ENCODE results near the gene PPFIA1. TPM values are rescaled to one million over a fixed set of nuclear protein-coding genes. Genes with fewer than 3 reads are reported as not detected.
"Not testable (repeated sequence)": the region's sequence is repeated elsewhere in the genome, so short reads cannot be mapped to it uniquely, and the experiment has no call there.

PPFIA1 gene
- total RNA-seq, 4 donors from 2014 or later = 43.7 to 82.8 (median 69.3) TPM

DNA sequence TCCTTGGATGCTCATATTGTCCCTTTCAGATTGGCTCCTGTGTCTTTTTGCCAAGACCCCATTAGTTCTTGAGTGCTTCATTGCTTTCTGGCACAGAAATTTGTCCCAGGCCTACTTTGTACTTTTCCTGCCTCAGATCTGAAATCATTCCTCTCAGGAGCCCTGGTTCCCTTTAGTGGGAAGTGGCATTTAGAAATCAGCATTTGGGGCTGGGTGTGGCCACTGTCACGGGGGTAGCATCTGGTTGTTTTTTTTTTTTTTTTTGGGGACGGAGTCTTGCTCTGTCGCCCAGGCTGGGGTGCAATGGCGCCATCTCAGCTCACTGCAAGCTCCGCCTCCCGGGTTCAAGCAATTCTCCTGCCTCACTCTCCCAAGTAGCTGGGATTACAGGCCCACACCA is 18.2 kb downstream of the PPFIA1 start:
- Histone ChIP-seq H3K9me3 (no peaks in the 10 kb centered on the region), H3K4me1 (peaks cover 0 to 8% (median 0%) of the 10 kb centered on the region in 4 donors), H3K4me3 (no peak overlapping the region), H3K36me3 (peaks cover 0 to 60% (median 0%) of the 10 kb centered on the region in 3 donors), H3K27ac (no peak overlapping the region), H3K27me3 (no peaks in the 10 kb centered on the region)
- no peak for DNase-seq (ENCODE audit: low spot score in 2 of 2)
- 94 to 95% methylated on average over 6 of the region's 6 CpGs for WGBS, 2 donors
- TF ChIP-seq POLR2A (IDR thresholded peaks at IDR 0.05) (no peak), CTCF (IDR thresholded peaks at IDR 0.05) (no peak), EP300 (IDR thresholded peaks at IDR 0.05) (no peak)

- Histone ChIP-seq H3K27me3 (no peaks in the 10 kb centered on the region), H3K36me3 (peaks cover 0 to 56% (median 0%) of the 10 kb centered on the region in 3 donors), H3K4me3 (no peak overlapping the region), H3K4me1 (peaks cover 0 to 8% (median 0%) of the 10 kb centered on the region in 4 donors), H3K27ac (no peak overlapping the region), H3K9me3 (no peaks in the 10 kb centered on the region)
- DNase-seq (ENCODE audit: low spot score in 2 of 2) = no peak
- 94 to 96% methylated on average over 4 of the region's 4 CpGs for WGBS, 2 donors
- TF ChIP-seq CTCF (IDR thresholded peaks at IDR 0.05) = no peak
- no peak for TF ChIP-seq POLR2A (IDR thresholded peaks at IDR 0.05)
- no peak for TF ChIP-seq EP300 (IDR thresholded peaks at IDR 0.05)
Measured at GRCh38 chr11:70289582-70289981, 19.1 kb downstream of the PPFIA1 start.

- 81 to 85% methylated on average over 7 of the region's 7 CpGs for WGBS, 2 donors
Measured at GRCh38 chr11:70290361-70291065, 20.0 kb downstream of the PPFIA1 start.

GRCh38 chr11:70292166-70292565 is 21.7 kb downstream of the PPFIA1 start:
- no peak for TF ChIP-seq CTCF (IDR thresholded peaks at IDR 0.05)
- no peak for TF ChIP-seq EP300 (IDR thresholded peaks at IDR 0.05)
- no peak for TF ChIP-seq POLR2A (IDR thresholded peaks at IDR 0.05)
- no peaks in the 10 kb centered on the region for H3K9me3 ChIP-seq

More at GRCh38 chr11:70290361-70291065, 20.0 kb downstream of the PPFIA1 start:
- H3K9me3 ChIP-seq = no peaks in the 10 kb centered on the region
- H3K27ac ChIP-seq = no peak overlapping the region
- H3K4me1 ChIP-seq = peaks cover 0 to 8% (median 0%) of the 10 kb centered on the region in 4 donors
- peaks cover 0 to 46% (median 0%) of the 10 kb centered on the region in 3 donors for H3K36me3 ChIP-seq
- no peak overlapping the region for H3K4me3 ChIP-seq
- DNase-seq (ENCODE audit: low spot score in 2 of 2) = no peak
- TF ChIP-seq POLR2A (IDR thresholded peaks at IDR 0.05) = no peak
- TF ChIP-seq CTCF (IDR thresholded peaks at IDR 0.05) = no peak
- no peaks in the 10 kb centered on the region for H3K27me3 ChIP-seq

DNA sequence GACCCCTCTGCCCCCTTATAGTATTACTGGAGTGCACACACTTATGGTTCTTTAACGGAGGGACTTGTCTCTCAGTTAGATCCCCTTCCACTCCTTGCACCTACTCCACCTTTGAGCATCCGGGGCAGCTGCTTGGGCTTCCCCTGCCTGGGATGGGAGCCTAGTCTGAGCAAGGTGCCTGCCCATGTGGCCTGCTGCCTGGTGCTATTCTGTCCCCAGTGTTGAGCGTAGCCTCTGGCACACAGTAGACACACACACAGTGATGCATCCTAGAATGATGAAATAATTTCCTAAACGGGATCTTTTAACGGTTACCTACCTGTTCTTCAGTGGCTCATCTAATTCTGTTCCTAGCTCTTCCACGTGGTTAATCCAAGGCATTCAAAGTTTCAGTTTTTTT is 22.4 kb downstream of the PPFIA1 start:
- no peak for DNase-seq (ENCODE audit: low spot score in 2 of 2)
- peaks cover 0 to 33% (median 0%) of the 10 kb centered on the region in 3 donors for H3K36me3 ChIP-seq
- H3K9me3 ChIP-seq = no peaks in the 10 kb centered on the region
- no peak overlapping the region for H3K4me3 ChIP-seq
- H3K27ac ChIP-seq = no peak overlapping the region
- H3K27me3 ChIP-seq = no peaks in the 10 kb centered on the region
- peaks cover 0 to 16% (median 0%) of the 10 kb centered on the region in 4 donors for H3K4me1 ChIP-seq
- TF ChIP-seq EP300 (IDR thresholded peaks at IDR 0.05) = no peak
- TF ChIP-seq POLR2A (IDR thresholded peaks at IDR 0.05) = no peak
- TF ChIP-seq CTCF (IDR thresholded peaks at IDR 0.05) = no peak
- WGBS, 2 donors = 87 to 89% methylated on average over 6 of the region's 6 CpGs

More at GRCh38 chr11:70292166-70292565, 21.7 kb downstream of the PPFIA1 start:
- no peak for DNase-seq (ENCODE audit: low spot score in 2 of 2)
- H3K27me3 ChIP-seq = no peaks in the 10 kb centered on the region
- H3K4me3 ChIP-seq = no peak overlapping the region
- peaks cover 0 to 9% (median 0%) of the 10 kb centered on the region in 4 donors for H3K4me1 ChIP-seq
- no peak overlapping the region for H3K27ac ChIP-seq
- WGBS, 2 donors = 89 to 90% methylated on average over 8 of the region's 8 CpGs
- H3K36me3 ChIP-seq = peaks cover 0 to 35% (median 0%) of the 10 kb centered on the region in 3 donors

DNA sequence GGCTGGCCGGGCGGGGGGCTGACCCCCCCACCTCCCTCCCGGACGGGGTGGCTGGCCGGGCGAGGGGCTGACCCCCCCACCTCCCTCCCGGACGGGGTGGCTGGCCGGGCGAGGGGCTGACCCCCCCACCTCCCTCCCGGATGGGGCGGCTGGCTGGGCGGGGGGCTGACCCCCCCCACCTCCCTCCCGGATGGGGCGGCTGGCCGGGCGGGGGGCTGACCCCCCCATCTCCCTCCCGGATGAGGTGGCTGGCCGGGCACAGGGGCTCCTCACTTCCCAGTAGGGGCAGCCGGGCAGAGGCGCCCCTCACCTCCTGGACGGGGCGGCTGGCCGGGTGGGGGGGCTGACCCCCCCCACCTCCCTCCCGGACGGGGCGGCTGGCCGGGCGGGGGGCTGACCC is 24.7 kb downstream of the PPFIA1 start:
- peaks cover 0 to 50% (median 0%) of the 10 kb centered on the region in 3 donors for H3K36me3 ChIP-seq
- not testable (repeated sequence) for H3K27me3 ChIP-seq; H3K4me3 ChIP-seq; H3K9me3 ChIP-seq; H3K27ac ChIP-seq; DNase-seq (ENCODE audit: low spot score in 2 of 2)
- peaks cover 0 to 13% (median 0%) of the 10 kb centered on the region in 4 donors for H3K4me1 ChIP-seq
- WGBS, 2 donors = 87 to 92% methylated on average over 2 to 3 of the region's 29 CpGs
